Germinal center (tissue), 1 donor: Measurements from ENCODE around the gene NDUFS6.
"Not testable (repeated sequence)": the region's sequence is repeated elsewhere in the genome, so short reads cannot be mapped to it uniquely, and the experiment has no call there.

Experiments
- DNase-seq: peaks from one replicate; pipeline ENCODE4 v3.0.0; 2012; ENCODE audit warnings: mixed read lengths, low spot score

NDUFS6 gene

GRCh38 chr5:1833264-1834021, 32.2 kb downstream of the NDUFS6 start:
- no peak for DNase-seq

- DNase-seq: no peak
These were observed 32.9 kb downstream of the NDUFS6 start for GRCh38 chr5:1834022-1834551.

DNA sequence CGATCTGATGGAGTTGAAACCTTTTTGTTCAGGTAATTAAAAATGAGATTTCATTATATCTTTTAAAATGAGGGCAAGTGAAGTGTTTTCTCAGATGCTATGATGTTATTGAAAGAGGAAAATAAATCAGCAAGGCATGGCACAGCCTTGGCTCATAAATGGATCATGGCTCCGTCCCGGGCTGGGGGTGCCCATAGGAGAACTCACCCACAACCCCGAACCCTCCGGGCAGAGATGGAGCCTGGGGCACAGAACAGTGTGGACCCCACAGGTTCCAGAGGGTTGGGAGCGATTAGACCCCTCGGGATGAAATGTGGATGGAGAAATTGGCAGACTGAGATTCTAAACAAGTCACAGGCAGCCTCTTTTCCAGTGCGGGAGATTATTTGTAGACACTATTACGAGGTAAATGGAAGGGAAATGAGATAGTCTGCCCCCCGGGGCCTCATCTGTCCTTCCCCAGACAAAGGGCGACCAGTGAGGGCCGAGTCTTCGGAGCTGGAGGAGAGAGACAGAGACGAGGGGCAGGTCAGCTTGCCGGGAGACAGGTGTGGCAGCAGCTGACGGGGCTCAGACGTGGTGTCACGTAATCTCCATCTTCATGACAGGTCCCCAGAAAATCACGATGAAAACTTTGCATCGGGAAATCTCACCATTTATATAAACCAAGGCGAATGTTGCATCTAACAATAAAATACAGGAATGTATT, 33.7 kb downstream of the NDUFS6 start:
- DNase-seq: no peak

- DNase-seq: no peak
These were observed 34.2 kb downstream of the NDUFS6 start for GRCh38 chr5:1835431-1835830.

DNA sequence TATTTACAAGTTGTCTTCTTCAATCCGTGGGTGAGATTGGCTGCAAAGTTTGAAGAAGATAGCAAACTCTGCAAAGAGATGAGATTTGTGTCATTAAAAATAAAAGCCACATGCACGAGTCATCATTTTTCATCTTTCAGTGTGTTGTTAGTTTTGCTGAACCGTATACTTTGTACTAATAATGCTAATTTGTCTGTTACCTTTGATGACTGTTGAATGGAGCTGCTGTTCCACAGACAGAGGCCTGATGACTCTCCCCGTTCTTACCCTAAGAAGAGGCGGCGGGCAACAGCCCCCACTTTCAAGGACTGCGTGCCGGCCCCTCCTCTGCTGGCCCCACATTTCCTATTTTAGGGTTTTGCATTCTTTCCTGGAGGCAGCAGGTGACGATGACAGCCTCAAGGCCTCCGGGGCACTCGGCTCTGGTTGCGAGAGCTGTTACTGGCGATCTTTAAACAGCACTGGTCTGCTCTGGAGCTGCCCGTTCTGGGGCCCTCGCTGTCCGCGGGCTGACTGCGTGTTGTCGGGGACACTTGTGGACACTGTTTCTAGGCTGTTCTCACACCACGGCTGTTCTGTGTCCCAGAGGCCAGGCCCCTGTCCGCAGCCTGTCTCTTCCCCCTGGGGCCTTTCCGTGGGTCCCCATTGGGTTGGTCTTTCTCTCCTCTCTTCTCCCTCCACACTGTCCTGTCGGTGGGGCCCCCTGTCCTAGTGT, 35.1 kb downstream of the NDUFS6 start:
- DNase-seq: no peak

- DNase-seq: no peak
These were observed 36.0 kb downstream of the NDUFS6 start for GRCh38 chr5:1836891-1837880.

GRCh38 chr5:1838013-1838412, 36.8 kb downstream of the NDUFS6 start:
- no peak for DNase-seq

- DNase-seq: no peak
These were observed 38.9 kb downstream of the NDUFS6 start for GRCh38 chr5:1840071-1840547.

- DNase-seq: no peak
These were observed 39.7 kb downstream of the NDUFS6 start for GRCh38 chr5:1840741-1841521.

DNA sequence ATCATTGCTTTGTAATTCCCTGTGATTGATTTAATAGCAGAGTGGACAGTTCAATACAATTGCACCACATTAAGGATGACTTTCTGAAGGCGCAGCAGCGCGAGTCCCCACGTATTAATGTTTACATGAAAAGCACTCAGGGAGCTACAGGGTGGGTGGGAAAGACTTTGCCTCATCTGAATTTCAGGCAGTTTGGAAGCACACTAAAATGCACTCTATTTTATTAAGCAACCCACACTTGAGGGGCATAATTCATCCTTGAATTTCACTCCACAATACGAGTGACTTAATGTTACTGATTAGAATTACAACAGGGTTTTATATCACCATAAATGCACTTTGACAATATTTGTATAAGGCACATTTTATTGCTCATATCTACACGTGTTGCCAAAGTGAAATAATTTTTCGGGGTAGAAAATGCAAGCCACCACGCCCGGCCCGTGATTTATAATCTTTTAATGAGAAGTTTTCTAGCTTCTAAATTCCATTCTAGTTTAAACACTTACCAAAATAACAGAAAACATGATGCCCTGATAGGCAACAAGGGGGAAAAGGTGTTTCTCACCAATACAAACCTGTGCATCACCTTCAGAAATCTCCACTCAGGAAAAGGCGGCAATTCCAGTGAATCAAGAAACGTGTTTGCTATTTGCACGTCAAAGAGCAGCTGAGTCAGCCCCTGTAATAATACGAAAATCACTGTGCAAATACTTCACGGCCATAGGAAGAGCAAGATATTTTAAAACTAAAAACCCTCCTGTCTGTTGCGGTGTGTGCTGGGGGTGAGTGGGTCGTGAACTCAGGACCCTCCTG, 41.0 kb downstream of the NDUFS6 start:
- DNase-seq: no peak

DNA sequence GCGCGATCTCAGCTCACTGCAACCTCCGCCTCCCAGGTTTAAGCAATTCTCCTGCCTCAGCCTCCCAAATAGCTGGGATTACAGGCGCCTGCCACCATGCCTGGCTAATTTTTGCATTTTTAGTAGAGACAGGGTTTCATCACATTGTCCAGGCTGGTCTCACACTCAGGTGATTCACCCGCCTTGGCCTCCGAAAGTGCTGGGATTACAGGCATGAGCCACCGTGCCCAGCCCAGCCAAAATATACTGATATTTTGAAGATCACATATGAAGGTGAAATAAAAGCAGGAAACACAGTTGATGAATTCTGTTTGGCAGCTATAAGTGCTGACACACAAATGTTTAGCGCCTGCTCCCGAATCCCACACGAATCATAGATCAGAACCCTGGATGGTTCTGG, 42.6 kb downstream of the NDUFS6 start:
- DNase-seq: not testable (repeated sequence)

DNA sequence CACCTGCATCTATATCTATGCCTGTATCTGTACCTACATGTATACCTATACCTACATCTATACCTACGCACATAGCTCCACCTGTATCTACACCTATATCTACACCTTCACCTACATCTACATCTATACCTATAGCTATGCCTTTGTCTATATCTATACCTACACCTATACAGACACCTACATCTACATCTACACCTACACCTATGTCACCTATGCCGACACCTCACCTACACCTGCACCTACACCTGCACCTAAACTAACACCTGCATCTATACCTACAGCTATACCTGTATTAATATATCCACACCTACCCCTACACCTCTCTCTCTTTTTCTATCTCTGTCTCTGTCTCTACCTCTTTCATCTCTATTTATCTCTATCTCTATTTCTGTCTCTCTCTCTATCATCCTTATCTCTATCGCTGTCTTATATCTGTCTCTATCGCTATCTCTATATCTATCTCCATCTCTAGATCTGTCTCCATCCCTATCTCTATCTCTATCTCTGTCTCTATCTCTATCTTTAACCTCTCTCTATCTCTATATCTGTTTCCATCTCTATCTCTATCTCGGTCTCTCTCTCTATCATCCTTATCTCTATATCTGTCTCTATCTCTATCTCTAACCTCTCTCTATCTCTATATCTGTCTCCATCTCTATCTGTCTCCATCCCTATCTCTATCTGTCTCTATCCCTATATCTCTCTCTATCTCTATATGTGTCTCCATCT, 43.7 kb downstream of the NDUFS6 start:
- DNase-seq: no peak

DNA sequence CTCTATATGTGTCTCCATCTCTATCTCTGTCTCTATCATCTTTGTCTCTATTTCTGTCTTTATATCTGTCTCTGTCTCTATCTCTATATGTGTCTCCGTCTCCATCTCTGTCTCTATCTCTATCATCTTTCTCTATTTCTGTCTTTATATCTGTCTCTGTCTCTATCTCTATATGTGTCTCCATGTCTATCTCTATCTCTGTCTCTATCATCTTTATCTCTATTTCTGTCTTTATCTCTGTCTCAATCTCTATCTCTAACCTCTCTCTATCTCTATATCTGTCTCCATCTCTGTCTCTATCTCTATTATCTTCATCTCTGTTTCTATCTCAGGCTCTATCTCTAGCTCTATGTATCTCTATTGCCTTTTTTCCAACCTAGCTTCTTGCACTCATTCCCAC, 44.5 kb downstream of the NDUFS6 start:
- DNase-seq: no peak

DNA sequence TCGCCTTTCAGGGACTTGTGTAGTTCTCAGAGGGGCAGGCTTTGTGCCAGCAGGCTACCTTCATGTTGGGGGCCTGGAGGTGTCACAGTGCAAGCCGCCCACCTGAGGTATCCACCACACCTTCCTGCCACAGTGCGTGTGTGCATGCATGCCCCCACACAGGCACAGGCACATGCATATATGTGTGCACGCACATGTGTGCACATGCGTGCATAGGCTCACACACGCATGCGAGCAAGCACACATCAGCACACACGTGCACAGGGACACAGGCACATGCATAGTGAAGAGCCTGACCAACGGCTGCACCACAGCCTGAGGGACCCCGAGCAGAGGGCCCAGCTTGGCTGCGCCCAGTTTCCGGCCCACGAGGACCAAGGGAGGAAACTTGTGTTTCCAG, 45.4 kb downstream of the NDUFS6 start:
- no peak for DNase-seq

GRCh38 chr5:1847056-1847455, 45.8 kb downstream of the NDUFS6 start:
- DNase-seq: no peak

- DNase-seq: no peak
These were observed 46.4 kb downstream of the NDUFS6 start for GRCh38 chr5:1847611-1848010.

GRCh38 chr5:1850324-1851154, 49.3 kb downstream of the NDUFS6 start:
- no peak for DNase-seq

GRCh38 chr5:1851290-1851934, 50.2 kb downstream of the NDUFS6 start:
- no peak for DNase-seq
